ENCODE results near the gene TRIM45. TPM values are rescaled to one million over a fixed set of nuclear protein-coding genes. Genes with fewer than 3 reads are reported as not detected.
A peak's percentile ranks its signal among the peaks of the same experiment; 100 is the strongest.

Gene TRIM45, protein sequence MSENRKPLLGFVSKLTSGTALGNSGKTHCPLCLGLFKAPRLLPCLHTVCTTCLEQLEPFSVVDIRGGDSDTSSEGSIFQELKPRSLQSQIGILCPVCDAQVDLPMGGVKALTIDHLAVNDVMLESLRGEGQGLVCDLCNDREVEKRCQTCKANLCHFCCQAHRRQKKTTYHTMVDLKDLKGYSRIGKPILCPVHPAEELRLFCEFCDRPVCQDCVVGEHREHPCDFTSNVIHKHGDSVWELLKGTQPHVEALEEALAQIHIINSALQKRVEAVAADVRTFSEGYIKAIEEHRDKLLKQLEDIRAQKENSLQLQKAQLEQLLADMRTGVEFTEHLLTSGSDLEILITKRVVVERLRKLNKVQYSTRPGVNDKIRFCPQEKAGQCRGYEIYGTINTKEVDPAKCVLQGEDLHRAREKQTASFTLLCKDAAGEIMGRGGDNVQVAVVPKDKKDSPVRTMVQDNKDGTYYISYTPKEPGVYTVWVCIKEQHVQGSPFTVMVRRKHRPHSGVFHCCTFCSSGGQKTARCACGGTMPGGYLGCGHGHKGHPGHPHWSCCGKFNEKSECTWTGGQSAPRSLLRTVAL
- total RNA-seq, result 10 to 100 TPM in 1 of 4 donors, 1 to 10 TPM in 3; 1.8 to 28.9 (median 4.4) TPM

DNA sequence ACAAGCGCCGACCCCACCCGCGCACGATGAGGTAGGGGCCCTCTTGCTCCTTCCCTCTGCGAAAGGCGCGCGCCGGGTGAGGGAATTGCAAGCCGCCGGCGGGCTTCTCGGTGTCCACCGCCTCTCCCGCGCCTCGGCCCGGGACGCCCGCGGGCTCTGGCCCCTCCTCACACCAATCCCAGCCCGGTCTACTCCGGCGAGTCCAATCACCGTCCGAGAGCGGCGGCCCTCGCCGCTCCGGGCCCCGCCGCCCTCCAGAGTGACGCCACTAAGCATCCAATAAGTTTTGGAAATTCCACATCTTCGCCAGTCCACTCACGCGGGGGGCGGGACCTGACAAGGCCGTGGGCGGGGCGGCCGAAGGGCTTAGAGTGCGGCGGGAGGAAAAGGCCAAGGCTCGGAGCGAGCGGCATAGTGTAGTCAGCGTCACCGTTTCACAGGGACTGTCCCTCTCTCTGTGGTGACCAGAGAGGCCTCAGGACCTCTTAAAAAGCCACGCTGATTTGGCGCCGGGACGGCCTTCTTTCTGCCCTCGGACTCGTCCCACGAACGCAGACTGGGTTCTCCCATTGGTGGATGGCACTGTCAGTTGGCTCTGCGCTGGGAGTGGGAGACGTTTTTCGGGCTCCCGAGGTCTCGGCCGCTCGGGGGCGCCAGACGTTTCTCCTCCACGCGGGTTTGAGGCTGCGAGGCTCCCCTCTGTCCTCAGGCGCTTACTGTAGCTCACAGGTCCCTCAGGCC, at the start of gene TRIM45:
Gene TRIM45 (minus strand): TSS at position 161 of the 741 bp plus-strand sequence. CDS start 548 bp downstream, outside the sequence.
- Histone ChIP-seq H3K4me1 (peaks cover 0 to 15% (median 2%) of the 10 kb centered on the region in 4 donors), H3K27ac (peak within 1 kb of the TSS; percentile 68 to 85 (median 76)), H3K9me3 (no peaks in the 10 kb centered on the region), H3K4me3 (peak within 1 kb of the TSS; percentile 60 to 82 (median 71)), H3K36me3 (no peaks in the 10 kb centered on the region), H3K27me3 (no peaks in the 10 kb centered on the region)
- peak in 1 of 2 donors; percentile 23 for TF ChIP-seq POLR2A (IDR thresholded peaks at IDR 0.05)
- TF ChIP-seq, protein P1, sequence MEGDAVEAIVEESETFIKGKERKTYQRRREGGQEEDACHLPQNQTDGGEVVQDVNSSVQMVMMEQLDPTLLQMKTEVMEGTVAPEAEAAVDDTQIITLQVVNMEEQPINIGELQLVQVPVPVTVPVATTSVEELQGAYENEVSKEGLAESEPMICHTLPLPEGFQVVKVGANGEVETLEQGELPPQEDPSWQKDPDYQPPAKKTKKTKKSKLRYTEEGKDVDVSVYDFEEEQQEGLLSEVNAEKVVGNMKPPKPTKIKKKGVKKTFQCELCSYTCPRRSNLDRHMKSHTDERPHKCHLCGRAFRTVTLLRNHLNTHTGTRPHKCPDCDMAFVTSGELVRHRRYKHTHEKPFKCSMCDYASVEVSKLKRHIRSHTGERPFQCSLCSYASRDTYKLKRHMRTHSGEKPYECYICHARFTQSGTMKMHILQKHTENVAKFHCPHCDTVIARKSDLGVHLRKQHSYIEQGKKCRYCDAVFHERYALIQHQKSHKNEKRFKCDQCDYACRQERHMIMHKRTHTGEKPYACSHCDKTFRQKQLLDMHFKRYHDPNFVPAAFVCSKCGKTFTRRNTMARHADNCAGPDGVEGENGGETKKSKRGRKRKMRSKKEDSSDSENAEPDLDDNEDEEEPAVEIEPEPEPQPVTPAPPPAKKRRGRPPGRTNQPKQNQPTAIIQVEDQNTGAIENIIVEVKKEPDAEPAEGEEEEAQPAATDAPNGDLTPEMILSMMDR (IDR thresholded peaks at IDR 0.05), result peak; percentile 16 to 75 (median 66)
- DNase-seq, result peak; percentile 90 to 98 (median 98)

DNA sequence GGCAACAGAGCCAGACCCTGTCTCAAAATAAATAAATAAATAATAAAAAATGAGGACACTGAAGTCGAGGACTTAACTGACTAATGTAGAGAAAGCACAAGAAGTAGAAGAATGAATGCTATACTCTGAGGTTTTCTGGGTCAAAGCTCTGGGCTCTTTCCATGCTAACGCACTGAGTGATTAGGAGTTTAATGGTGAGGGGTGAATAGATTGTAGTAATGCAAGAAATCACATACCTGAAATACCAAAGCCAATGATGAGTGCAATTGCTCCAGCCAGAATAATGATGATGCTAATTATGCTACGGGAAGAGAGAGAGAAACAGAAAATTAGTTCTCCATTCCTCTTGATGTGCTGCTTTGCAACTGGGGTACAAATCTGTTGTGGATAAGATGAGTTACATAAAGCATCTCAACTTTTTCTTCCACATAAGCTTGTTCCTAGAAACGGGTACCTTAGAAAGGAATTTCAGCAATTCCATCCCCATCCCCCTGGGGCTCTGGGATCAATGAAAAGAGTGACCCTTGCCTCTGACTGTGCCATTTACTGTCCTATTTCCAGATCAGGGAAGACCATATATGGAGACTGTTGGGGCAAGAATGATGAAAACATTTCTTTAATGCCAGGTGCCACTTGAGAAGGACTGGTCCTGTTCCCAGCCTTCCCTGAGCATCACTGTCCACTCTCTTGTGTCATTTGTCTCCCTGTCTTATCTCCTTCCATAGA, 48.5 kb upstream of the TRIM45 start:
- TF ChIP-seq POLR2A (IDR thresholded peaks at IDR 0.05), result no peak
- TF ChIP-seq, protein P1 (IDR thresholded peaks at IDR 0.05), result no peak
- H3K36me3 ChIP-seq, result no peaks in the 10 kb centered on the region
- no peak for DNase-seq
- H3K9me3 ChIP-seq, result no peaks in the 10 kb centered on the region
- H3K27ac ChIP-seq, result no peak overlapping the region
- H3K27me3 ChIP-seq, result no peaks in the 10 kb centered on the region
- H3K4me1 ChIP-seq, result no peaks in the 10 kb centered on the region
- H3K4me3 ChIP-seq, result no peak overlapping the region

DNA sequence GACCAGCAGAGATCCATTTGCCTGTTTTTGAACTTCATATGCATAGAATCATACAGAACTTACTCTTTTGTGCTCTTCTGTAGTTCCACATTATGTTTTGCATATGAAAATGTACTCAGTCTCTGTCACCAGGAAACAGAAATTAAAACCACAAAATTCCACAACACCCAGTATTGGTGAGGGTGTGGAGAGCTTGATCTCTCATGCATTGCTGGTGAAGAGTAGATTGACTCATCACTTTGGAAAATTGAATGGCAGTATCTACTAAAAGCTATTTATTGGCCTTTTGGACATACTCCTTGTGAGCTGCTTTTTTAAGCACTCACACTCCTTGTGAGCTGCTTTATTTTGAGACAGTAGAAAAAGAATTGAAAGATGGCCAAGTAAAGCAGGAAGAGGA, 45.9 kb upstream of the TRIM45 start:
- H3K4me1 ChIP-seq, result no peaks in the 10 kb centered on the region
- no peak overlapping the region for H3K4me3 ChIP-seq
- H3K9me3 ChIP-seq, result no peaks in the 10 kb centered on the region
- no peaks in the 10 kb centered on the region for H3K36me3 ChIP-seq
- DNase-seq, result no peak
- H3K27me3 ChIP-seq, result no peaks in the 10 kb centered on the region
- TF ChIP-seq, protein P1 (IDR thresholded peaks at IDR 0.05), result no peak
- no peak for TF ChIP-seq POLR2A (IDR thresholded peaks at IDR 0.05)
- H3K27ac ChIP-seq, result no peak overlapping the region

DNA sequence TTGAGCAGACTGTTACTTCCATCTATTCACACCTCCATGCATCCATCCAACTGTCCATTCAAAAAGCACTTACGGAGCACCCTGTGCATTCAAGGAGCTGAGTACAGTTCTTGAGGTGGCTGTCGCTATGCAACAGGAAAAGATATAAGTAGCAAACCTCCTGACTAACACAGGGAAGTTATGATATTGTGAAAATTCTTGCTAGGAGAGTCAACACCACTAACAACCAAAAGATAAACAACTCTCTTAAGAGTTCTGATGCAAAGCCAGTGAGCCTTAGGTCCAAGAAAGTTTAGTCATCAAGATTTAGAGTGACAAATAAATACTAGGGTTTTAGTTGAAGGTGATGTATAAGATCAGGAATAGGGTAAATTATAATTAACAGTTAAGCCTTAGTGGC, 44.5 kb upstream of the TRIM45 start:
- no peak overlapping the region for H3K4me3 ChIP-seq
- H3K27ac ChIP-seq, result no peak overlapping the region
- DNase-seq, result no peak
- H3K4me1 ChIP-seq, result no peaks in the 10 kb centered on the region
- no peaks in the 10 kb centered on the region for H3K27me3 ChIP-seq
- no peaks in the 10 kb centered on the region for H3K36me3 ChIP-seq
- no peak for TF ChIP-seq POLR2A (IDR thresholded peaks at IDR 0.05)
- TF ChIP-seq, protein P1 (IDR thresholded peaks at IDR 0.05), result no peak
- H3K9me3 ChIP-seq, result no peaks in the 10 kb centered on the region

DNA sequence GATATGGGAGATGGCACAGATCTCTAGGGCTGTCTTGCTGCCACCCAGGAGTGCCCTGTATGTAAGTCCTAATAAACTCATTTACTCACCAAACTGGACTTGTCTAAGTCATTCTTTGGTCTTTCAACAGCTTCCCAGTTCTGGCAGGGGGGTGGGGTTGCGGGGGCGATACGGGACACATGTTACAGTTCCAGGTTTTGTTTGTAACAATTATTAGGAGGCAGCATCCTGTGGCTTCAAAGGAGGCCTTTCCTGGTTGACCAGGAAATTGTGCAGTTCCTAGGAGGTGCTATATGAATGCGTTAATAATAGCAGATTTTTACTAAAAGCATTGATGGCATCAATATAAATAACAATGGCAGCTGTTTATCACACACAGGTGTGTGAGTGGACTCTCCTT, 42.7 kb upstream of the TRIM45 start:
- no peak overlapping the region for H3K27ac ChIP-seq
- no peaks in the 10 kb centered on the region for H3K36me3 ChIP-seq
- no peak for DNase-seq
- H3K4me3 ChIP-seq, result no peak overlapping the region
- TF ChIP-seq, protein P1 (IDR thresholded peaks at IDR 0.05), result no peak
- no peak for TF ChIP-seq POLR2A (IDR thresholded peaks at IDR 0.05)
- no peaks in the 10 kb centered on the region for H3K9me3 ChIP-seq
- H3K4me1 ChIP-seq, result no peaks in the 10 kb centered on the region
- no peaks in the 10 kb centered on the region for H3K27me3 ChIP-seq
